Body of pancreas (tissue), 4 donors: Measurements from ENCODE around the gene EEF1AKMT3. TPM values are rescaled to one million over a fixed set of nuclear protein-coding genes. Genes with fewer than 3 reads are reported as not detected.

Experiments
- ATAC-seq: fragments of 150-250 bp; one replicate; pipeline ENCODE4 v1.9.1; 2016
- DNase-seq, 4 donors: peaks; one replicate each; pipeline ENCODE4 v3.0.0-alpha.2; 2019
- H3K27ac ChIP-seq, 4 donors: fragments of 200-600 bp; sonication (generic); 1 replicate in 3 of 4; 2 replicates in 1 of 4; pipeline versions ENCODE4 v1.5.1 to v1.6.1; 2016 to 2019; ENCODE audit warnings: mild to moderate bottlenecking in 1 of 4, mixed read lengths in 1 of 4, moderate library complexity in 1 of 4
- H3K27me3 ChIP-seq, 2 donors: fragments of 200-600 bp; sonication (generic); one replicate each; pipeline ENCODE4 v1.6.0; 2016; ENCODE audit warnings: mild to moderate bottlenecking in 1 of 2
- H3K36me3 ChIP-seq, 2 donors: fragments of 200-600 bp; sonication (generic); replicated peaks in 1 of 2; 2 replicates each; pipeline ENCODE4 v1.5.1; 2016; ENCODE audit warnings: low read depth in 2 of 2; ENCODE audit not compliant: insufficient read depth in 1 of 2
- H3K4me1 ChIP-seq: fragments of 200-600 bp; sonication (generic); one replicate; pipeline ENCODE4 v1.6.0; 2016
- H3K4me3 ChIP-seq, 2 donors: fragments of 200-600 bp; sonication (generic); 1 replicate in 1 of 2; 2 replicates in 1 of 2; pipeline ENCODE4 v1.5.1; 2016 to 2019
- H3K9me3 ChIP-seq, 3 donors: fragments of 200-600 bp; sonication (generic); 1 replicate in 2 of 3; 2 replicates in 1 of 3; pipeline ENCODE4 v1.5.1; 2016
- CTCF ChIP-seq, 7 experiments: fragments of 450-650 bp in 4 of 7; fragments of 200-600 bp in 3 of 7; sonication (generic) in 3 of 7; IDR thresholded peaks; one replicate each; pipeline ENCODE4 v1.5.1; 2016 to 2019; ENCODE audit warnings: antibody characterized with exemption in 7 of 7
- POLR2A ChIP-seq, 3 donors: fragments of 450-650 bp; IDR thresholded peaks; one replicate each; pipeline ENCODE4 v1.6.1; 2016; ENCODE audit warnings: antibody characterized with exemption in 3 of 3, mild to moderate bottlenecking in 2 of 3
- WGBS, 2 donors: methylation state at CpG; one replicate each; pipeline ENCODE4 v1.1.5; 2017; 5-methylcytosine and 5-hydroxymethylcytosine counted together
- intact Hi-C: fragments of 100-400 bp; cut with DNase I; formaldehyde crosslinking; loops from one replicate; pipeline ENCODE4 v1.15.1; 2023
- total RNA-seq, 2 donors: library from RNA; depleted of rRNA; stranded (reverse); fragments of >200 nt; gene quantifications; one replicate each; pipeline ENCODE4 v1.1.0, GENCODE V29; 2016

EEF1AKMT3 gene
- total RNA-seq, 2 donors from 2014 or later, result 11.2 to 15.0 TPM

GRCh38 chr12:57732270-57732669 is 40.1 kb upstream of the EEF1AKMT3 start:
- H3K4me1 ChIP-seq, result peaks cover 23% of the 10 kb centered on the region
- H3K4me3 ChIP-seq, result no peak overlapping the region
- WGBS, 2 donors, result 70 to 74% methylated on average over 4 of the region's 4 CpGs
- no peak for TF ChIP-seq POLR2A (IDR thresholded peaks at IDR 0.05)
- no peak for TF ChIP-seq CTCF (IDR thresholded peaks at IDR 0.05)
- no peaks in the 10 kb centered on the region for H3K36me3 ChIP-seq
- no peak overlapping the region for H3K27ac ChIP-seq
- no peaks in the 10 kb centered on the region for H3K9me3 ChIP-seq
- ATAC-seq, result no peak
- no peak for DNase-seq
- intact Hi-C loops, result no loop called here
- H3K27me3 ChIP-seq, result peaks cover 0 to 23% of the 10 kb centered on the region in 2 donors

GRCh38 chr12:57732726-57733593 is 39.5 kb upstream of the EEF1AKMT3 start:
- intact Hi-C loops, result no loop called here
- H3K4me3 ChIP-seq, result no peak overlapping the region
- TF ChIP-seq POLR2A (IDR thresholded peaks at IDR 0.05), result no peak
- TF ChIP-seq CTCF (IDR thresholded peaks at IDR 0.05), result no peak
- DNase-seq, result no peak
- H3K4me1 ChIP-seq, result peaks cover 23% of the 10 kb centered on the region
- peaks cover 6 to 30% of the 10 kb centered on the region in 2 donors for H3K27me3 ChIP-seq
- ATAC-seq, result no peak
- 73 to 78% methylated on average over 11 of the region's 11 CpGs for WGBS, 2 donors
- no peaks in the 10 kb centered on the region for H3K36me3 ChIP-seq
- H3K27ac ChIP-seq, result no peak overlapping the region
- no peaks in the 10 kb centered on the region for H3K9me3 ChIP-seq

- no peak for ATAC-seq
- Histone ChIP-seq H3K27me3 (peaks cover 11 to 40% of the 10 kb centered on the region in 2 donors), H3K4me1 (peaks cover 31% of the 10 kb centered on the region), H3K36me3 (no peaks in the 10 kb centered on the region), H3K9me3 (no peaks in the 10 kb centered on the region), H3K27ac (no peak overlapping the region), H3K4me3 (no peak overlapping the region)
- no peak for DNase-seq
- TF ChIP-seq CTCF (IDR thresholded peaks at IDR 0.05) (no peak), POLR2A (IDR thresholded peaks at IDR 0.05) (no peak)
- 70 to 76% methylated on average over 4 to 6 of the region's 6 CpGs for WGBS, 2 donors
- intact Hi-C loops, result no loop called here
These were observed 38.5 kb upstream of the EEF1AKMT3 start for GRCh38 chr12:57733928-57734327.

- TF ChIP-seq POLR2A (IDR thresholded peaks at IDR 0.05), result no peak
- TF ChIP-seq CTCF (IDR thresholded peaks at IDR 0.05), result no peak
- H3K9me3 ChIP-seq, result no peaks in the 10 kb centered on the region
- ATAC-seq (no peak), DNase-seq (no peak)
- 74 to 76% methylated on average over 4 of the region's 4 CpGs for WGBS, 2 donors
- H3K27ac ChIP-seq, result no peak overlapping the region
- intact Hi-C loops, result no loop called here
- H3K36me3 ChIP-seq, result no peaks in the 10 kb centered on the region
- no peak overlapping the region for H3K4me3 ChIP-seq
- peaks cover 31% of the 10 kb centered on the region for H3K4me1 ChIP-seq
- peaks cover 11 to 43% of the 10 kb centered on the region in 2 donors for H3K27me3 ChIP-seq
These were observed 37.8 kb upstream of the EEF1AKMT3 start for GRCh38 chr12:57734591-57734990.
